Measurements from ENCODE around the gene INF2.

Gene INF2

GRCh38 chr14:104766256-104766862 lies 76.9 kb downstream of the INF2 start:
- no peak overlapping the region for H3K27ac ChIP-seq
- TF ChIP-seq, protein P1, sequence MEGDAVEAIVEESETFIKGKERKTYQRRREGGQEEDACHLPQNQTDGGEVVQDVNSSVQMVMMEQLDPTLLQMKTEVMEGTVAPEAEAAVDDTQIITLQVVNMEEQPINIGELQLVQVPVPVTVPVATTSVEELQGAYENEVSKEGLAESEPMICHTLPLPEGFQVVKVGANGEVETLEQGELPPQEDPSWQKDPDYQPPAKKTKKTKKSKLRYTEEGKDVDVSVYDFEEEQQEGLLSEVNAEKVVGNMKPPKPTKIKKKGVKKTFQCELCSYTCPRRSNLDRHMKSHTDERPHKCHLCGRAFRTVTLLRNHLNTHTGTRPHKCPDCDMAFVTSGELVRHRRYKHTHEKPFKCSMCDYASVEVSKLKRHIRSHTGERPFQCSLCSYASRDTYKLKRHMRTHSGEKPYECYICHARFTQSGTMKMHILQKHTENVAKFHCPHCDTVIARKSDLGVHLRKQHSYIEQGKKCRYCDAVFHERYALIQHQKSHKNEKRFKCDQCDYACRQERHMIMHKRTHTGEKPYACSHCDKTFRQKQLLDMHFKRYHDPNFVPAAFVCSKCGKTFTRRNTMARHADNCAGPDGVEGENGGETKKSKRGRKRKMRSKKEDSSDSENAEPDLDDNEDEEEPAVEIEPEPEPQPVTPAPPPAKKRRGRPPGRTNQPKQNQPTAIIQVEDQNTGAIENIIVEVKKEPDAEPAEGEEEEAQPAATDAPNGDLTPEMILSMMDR (conservative IDR thresholded peaks at IDR 0.05), result no peak

GRCh38 chr14:104766863-104767633 lies 77.6 kb downstream of the INF2 start:
- TF ChIP-seq, protein P1 (conservative IDR thresholded peaks at IDR 0.05), result no peak
- no peak overlapping the region for H3K27ac ChIP-seq

- no peak overlapping the region for H3K27ac ChIP-seq
- TF ChIP-seq, protein P1 (conservative IDR thresholded peaks at IDR 0.05), result no peak
Observed at GRCh38 chr14:104767634-104767918, 78.2 kb downstream of the INF2 start.

GRCh38 chr14:104768437-104769323 lies 79.3 kb downstream of the INF2 start:
- no peak overlapping the region for H3K27ac ChIP-seq

DNA sequence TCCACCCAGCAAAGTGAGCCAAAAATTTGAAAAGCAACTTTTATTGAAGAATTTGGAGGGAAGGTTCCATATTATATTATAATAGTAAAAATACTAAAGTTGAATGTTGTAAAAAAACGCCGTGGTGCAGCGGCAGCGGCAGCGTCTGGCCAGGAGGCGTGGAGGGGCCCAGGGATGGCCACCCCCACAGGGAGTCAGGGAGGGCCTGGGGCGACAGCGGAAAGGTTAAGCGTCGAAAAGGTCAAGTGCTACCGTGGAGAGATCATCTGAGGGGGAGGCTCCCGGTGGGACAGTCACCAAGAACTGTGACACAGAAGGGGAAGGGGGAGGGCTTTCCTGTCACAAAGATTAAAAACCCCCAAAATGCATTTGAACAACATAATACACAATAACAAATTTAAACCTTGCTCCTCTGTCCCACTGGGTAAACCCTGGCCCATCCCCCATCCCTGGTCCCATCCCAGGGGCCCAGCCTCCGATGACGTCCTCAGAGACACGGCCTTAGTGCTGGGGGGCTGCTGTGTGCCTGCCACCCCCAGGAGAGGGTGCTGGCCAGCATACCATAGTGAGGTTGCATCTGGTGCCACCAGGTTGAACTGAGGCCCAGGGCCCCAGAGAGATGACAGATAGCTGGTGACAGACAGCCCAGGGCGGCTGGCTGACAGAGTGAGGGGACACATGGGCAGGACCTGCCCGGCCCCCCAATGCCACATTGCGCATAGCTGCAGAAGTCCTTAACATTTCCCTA lies 80.1 kb downstream of the INF2 start:
- TF ChIP-seq, protein P1 (conservative IDR thresholded peaks at IDR 0.05), result no peak
- H3K27ac ChIP-seq, result no peak overlapping the region

More at GRCh38 chr14:104768437-104769323, 79.3 kb downstream of the INF2 start:
- TF ChIP-seq, protein P1 (conservative IDR thresholded peaks at IDR 0.05), result peak; percentile 93

DNA sequence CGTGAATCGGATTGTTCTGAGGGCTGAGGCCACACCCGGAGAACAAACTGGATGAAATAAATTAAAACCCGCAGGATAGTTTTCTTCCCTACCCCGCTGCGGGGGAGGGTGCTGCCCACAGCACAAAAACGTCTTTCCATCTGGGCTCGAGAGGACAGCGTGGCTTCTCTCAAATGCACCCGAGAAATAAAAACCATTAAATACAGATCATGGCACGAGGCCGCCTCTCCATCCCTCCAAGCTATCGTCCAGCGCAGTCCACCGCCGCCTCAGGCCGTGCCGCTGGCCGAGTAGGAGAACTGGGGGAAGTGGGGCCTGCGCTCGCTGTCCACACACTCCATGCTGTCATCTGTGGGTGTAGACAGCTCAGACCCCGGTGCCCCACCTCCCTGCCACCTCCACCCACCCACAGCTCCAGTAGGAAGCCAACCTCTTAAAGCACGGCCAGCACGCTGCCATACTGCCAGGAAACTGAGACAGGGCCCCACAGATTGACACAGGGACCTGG lies 80.7 kb downstream of the INF2 start:
- H3K27ac ChIP-seq, result no peak overlapping the region
- TF ChIP-seq, protein P1 (conservative IDR thresholded peaks at IDR 0.05), result no peak

All from VCaP (cell line).